ENCODE measurements around the gene G6PD.
A peak's percentile ranks its signal among the peaks of the same experiment; 100 is the strongest.

The G6PD gene

GRCh38 chrX:154515090-154515965 is 31.3 kb downstream of the G6PD start:
- H3K4me3 ChIP-seq (ENCODE audit: control insufficient read depth, low read depth, low read length): peak overlapping the region; percentile 65
- TF ChIP-seq CTCF (conservative IDR thresholded peaks at IDR 0.05; ENCODE audit: control insufficient read depth, insufficient read depth, low read depth, low read length): no peak
- DNase-seq (ENCODE audit: low read depth): no peak

- no peak overlapping the region for H3K4me3 ChIP-seq (ENCODE audit: control insufficient read depth, low read depth, low read length)
- no peak for TF ChIP-seq CTCF (conservative IDR thresholded peaks at IDR 0.05; ENCODE audit: control insufficient read depth, insufficient read depth, low read depth, low read length)
- no peak for DNase-seq (ENCODE audit: low read depth)
These were observed 32.9 kb downstream of the G6PD start for GRCh38 chrX:154513716-154514115.

- H3K4me3 ChIP-seq (ENCODE audit: control insufficient read depth, low read depth, low read length): no peak overlapping the region
- TF ChIP-seq CTCF (conservative IDR thresholded peaks at IDR 0.05; ENCODE audit: control insufficient read depth, insufficient read depth, low read depth, low read length): no peak
- DNase-seq (ENCODE audit: low read depth): no peak
These were observed 33.6 kb downstream of the G6PD start for GRCh38 chrX:154512879-154513553.

GRCh38 chrX:154511761-154512160 is 34.9 kb downstream of the G6PD start:
- no peak for TF ChIP-seq CTCF (conservative IDR thresholded peaks at IDR 0.05; ENCODE audit: control insufficient read depth, insufficient read depth, low read depth, low read length)
- no peak for DNase-seq (ENCODE audit: low read depth)
- H3K4me3 ChIP-seq (ENCODE audit: control insufficient read depth, low read depth, low read length): no peak overlapping the region

GRCh38 chrX:154509455-154509854 is 37.2 kb downstream of the G6PD start:
- H3K4me3 ChIP-seq (ENCODE audit: control insufficient read depth, low read depth, low read length): no peak overlapping the region
- TF ChIP-seq CTCF (conservative IDR thresholded peaks at IDR 0.05; ENCODE audit: control insufficient read depth, insufficient read depth, low read depth, low read length): no peak

GRCh38 chrX:154508384-154508745 is 38.3 kb downstream of the G6PD start:
- no peak for DNase-seq (ENCODE audit: low read depth)
- no peak for TF ChIP-seq CTCF (conservative IDR thresholded peaks at IDR 0.05; ENCODE audit: control insufficient read depth, insufficient read depth, low read depth, low read length)
- H3K4me3 ChIP-seq (ENCODE audit: control insufficient read depth, low read depth, low read length): no peak overlapping the region

More at GRCh38 chrX:154509455-154509854, 37.2 kb downstream of the G6PD start:
- no peak for DNase-seq (ENCODE audit: low read depth)
